A673 (cell line): ENCODE data around the gene NCKAP1. TPM values are rescaled to one million over a fixed set of nuclear protein-coding genes. Genes with fewer than 3 reads are reported as not detected.

ENCODE experiments used
- BruUV-seq: library from RNA; stranded (reverse); fragments of 400-500 nt; replicated peaks from 2 replicates; lab custom pipeline; 2021; lab: Mats Ljungman, UMichigan
- CTCF ChIA-PET: fragments of 300-600 bp; sonication (Branson Sonifier 250); formaldehyde crosslinking; loops from one replicate; lab custom pipeline; 2022; ENCODE audit warnings: antibody characterized with exemption; lab: Charles Lee
- POLR2A ChIA-PET: fragments of 300-600 bp; sonication (Branson Sonifier 250); formaldehyde crosslinking; loops from one replicate; lab custom pipeline; 2022; ENCODE audit warnings: antibody characterized with exemption; ENCODE audit not compliant: low non-redundant PET; lab: Charles Lee
- DNase-seq: peaks from one replicate; pipeline ENCODE4 v3.0.0-alpha.2; 2015; ENCODE audit warnings: low spot score
- H3K27ac ChIP-seq: fragments of 200-600 bp; sonication (generic); 2 replicates; pipeline ENCODE4 v1.5.1; 2016; ENCODE audit warnings: mixed run types, low read depth, mild to moderate bottlenecking, mixed read lengths, antibody characterized with exemption, low read length; ENCODE audit not compliant: poor library complexity, severe bottlenecking
- H3K27me3 ChIP-seq: fragments of 200-600 bp; sonication (generic); replicated peaks from 2 replicates; pipeline ENCODE4 v1.6.1; 2017; ENCODE audit warnings: mixed run types, low read depth, mild to moderate bottlenecking, mixed read lengths, antibody characterized with exemption, low read length; ENCODE audit not compliant: insufficient read depth, poor library complexity
- H3K36me3 ChIP-seq: fragments of 200-600 bp; sonication (generic); 2 replicates; pipeline ENCODE4 v1.6.1; 2016; ENCODE audit warnings: mixed run types, mild to moderate bottlenecking, mixed read lengths, antibody characterized with exemption, low read length; ENCODE audit not compliant: insufficient read depth, poor library complexity, severe bottlenecking
- H3K4me1 ChIP-seq: fragments of 200-600 bp; sonication (generic); 2 replicates; pipeline ENCODE4 v1.6.1; 2017; ENCODE audit warnings: mixed run types, mild to moderate bottlenecking, mixed read lengths, antibody characterized with exemption, low read length; ENCODE audit not compliant: insufficient read depth, poor library complexity, severe bottlenecking
- H3K4me3 ChIP-seq: fragments of 200-600 bp; sonication (generic); 2 replicates; pipeline ENCODE4 v1.5.1; 2016; ENCODE audit warnings: low read depth, mixed run types, mild to moderate bottlenecking, mixed read lengths, low read length; ENCODE audit not compliant: poor library complexity, severe bottlenecking
- H3K9me3 ChIP-seq: fragments of 200-600 bp; sonication (generic); 2 replicates; pipeline ENCODE4 v1.6.1; 2016; ENCODE audit warnings: mixed run types, low read depth, mild to moderate bottlenecking, mixed read lengths, antibody characterized with exemption, low read length; ENCODE audit not compliant: poor library complexity, severe bottlenecking
- EZH2 ChIP-seq: fragments of 200-600 bp; sonication (generic); IDR thresholded peaks from 2 replicates; pipeline ENCODE4 v1.6.1; 2017; ENCODE audit warnings: borderline replicate concordance, low read depth, mild to moderate bottlenecking, mixed read lengths, antibody characterized with exemption, low read length; ENCODE audit not compliant: poor library complexity, severe bottlenecking
- intact Hi-C: fragments of 100-400 bp; cut with micrococcal nuclease; formaldehyde crosslinking; loops from one replicate; pipeline ENCODE4 v1.10.0; 2022; ENCODE audit not compliant: unreplicated experiment
- total RNA-seq: library from RNA; stranded (reverse); gene quantifications from 2 replicates; pipeline ENCODE4 v1.2.3, GENCODE V29; 2021
- TF ChIP-seq, protein P1 (sequence below): fragments of 300-800, 200-600 bp; sonication (generic); conservative IDR thresholded peaks from 2 replicates; pipeline ENCODE4 v1.5.1; 2017; ENCODE audit warnings: low read depth, mild to moderate bottlenecking, antibody characterized with exemption, low read length, moderate library complexity, mixed read lengths

NCKAP1 gene
- total RNA-seq, 1 experiment from 2014 or later = 153 TPM

DNA sequence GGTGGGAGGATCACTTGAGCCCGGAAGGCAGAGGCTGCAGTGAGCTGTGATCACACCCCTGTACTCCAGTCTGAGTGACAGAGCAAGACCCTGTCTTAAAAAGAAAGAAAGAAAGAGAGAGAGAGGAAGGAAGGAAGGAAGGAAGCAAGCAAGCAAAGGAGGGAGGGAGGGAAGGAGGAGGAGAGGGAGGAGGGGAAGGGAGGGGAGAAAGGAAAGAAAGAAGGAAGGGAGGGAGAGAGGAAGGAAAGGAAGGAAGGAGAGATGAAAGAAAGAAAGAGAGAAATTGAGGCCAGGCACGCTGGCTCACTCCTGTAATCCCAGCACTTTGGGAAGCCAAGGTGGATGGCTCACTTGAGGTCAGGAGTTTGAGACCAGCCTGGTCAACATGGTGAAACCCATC, 2.3 kb upstream of the NCKAP1 start:
- DNase-seq = no peak
- TF ChIP-seq, protein P1, sequence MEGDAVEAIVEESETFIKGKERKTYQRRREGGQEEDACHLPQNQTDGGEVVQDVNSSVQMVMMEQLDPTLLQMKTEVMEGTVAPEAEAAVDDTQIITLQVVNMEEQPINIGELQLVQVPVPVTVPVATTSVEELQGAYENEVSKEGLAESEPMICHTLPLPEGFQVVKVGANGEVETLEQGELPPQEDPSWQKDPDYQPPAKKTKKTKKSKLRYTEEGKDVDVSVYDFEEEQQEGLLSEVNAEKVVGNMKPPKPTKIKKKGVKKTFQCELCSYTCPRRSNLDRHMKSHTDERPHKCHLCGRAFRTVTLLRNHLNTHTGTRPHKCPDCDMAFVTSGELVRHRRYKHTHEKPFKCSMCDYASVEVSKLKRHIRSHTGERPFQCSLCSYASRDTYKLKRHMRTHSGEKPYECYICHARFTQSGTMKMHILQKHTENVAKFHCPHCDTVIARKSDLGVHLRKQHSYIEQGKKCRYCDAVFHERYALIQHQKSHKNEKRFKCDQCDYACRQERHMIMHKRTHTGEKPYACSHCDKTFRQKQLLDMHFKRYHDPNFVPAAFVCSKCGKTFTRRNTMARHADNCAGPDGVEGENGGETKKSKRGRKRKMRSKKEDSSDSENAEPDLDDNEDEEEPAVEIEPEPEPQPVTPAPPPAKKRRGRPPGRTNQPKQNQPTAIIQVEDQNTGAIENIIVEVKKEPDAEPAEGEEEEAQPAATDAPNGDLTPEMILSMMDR = no peak
- TF ChIP-seq EZH2 = no peak
- H3K27me3 ChIP-seq = no peaks in the 10 kb centered on the region
- BruUV-seq = no TSS peak
- H3K4me1 ChIP-seq = peaks cover 2% of the 10 kb centered on the region
- intact Hi-C loops = no loop called here
- no peak overlapping the region for H3K4me3 ChIP-seq
- no peaks in the 10 kb centered on the region for H3K36me3 ChIP-seq
- H3K27ac ChIP-seq = no peak overlapping the region
- ChIA-PET POLR2A (no interaction called here), CTCF (no interaction called here)
- H3K9me3 ChIP-seq = no peaks in the 10 kb centered on the region

DNA sequence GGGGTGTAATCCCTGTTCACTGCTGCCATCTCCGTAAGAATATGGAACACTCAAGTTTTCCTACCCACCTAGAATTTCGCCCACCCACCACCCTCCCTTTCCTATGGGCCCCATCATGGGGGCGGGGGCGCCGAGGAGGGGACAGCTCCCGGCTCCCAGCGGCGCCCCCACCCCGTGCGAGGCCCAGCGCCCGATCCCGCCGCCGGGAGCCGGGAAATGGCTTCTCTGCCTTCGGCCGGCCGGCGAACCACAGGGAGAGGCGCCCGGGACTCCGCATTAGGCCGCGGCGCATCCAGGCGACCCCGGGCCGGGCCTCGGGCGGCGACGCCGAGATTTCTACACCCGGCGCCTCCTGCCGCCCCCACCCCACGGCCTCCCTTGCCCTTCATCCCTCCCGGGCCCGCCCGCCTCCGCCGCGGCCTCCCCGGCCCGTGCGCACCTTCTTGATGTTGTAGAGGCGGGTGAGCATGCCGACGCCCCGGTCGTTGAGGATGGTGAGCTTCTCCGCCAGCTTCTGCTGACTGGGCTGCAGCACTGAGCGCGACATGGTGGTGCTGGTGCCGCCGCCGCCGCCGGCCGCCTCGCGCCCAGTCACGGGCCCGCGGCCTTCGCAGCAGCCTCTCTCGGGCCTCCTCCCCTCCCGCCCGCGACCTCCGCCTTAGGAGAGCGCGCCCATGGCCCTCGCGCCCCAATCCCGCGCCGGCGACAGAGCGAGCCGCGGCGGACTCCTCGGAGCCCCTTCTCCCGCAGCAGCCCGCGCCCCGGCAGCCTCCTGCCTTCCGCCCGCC, 510 bp downstream of the NCKAP1 start:
- peak; percentile 75 for DNase-seq
- H3K27ac ChIP-seq = peak overlapping the region; percentile 94
- no peaks in the 10 kb centered on the region for H3K9me3 ChIP-seq
- ChIA-PET CTCF (no interaction called here), POLR2A (interaction anchor here (0.6 kb wide), 1 partner anchor 32 kb away, joined by 5 read pairs; no protein-coding TSS in a partner anchor)
- no peaks in the 10 kb centered on the region for H3K27me3 ChIP-seq
- no TSS peak for BruUV-seq
- TF ChIP-seq, protein P1 = 0 out of 2 replicates have a peak, but pooled peaks have one; percentile 9
- TF ChIP-seq EZH2 = no peak
- peaks cover 29% of the 10 kb centered on the region for H3K4me1 ChIP-seq
- no peaks in the 10 kb centered on the region for H3K36me3 ChIP-seq
- intact Hi-C loops = loop anchor here (1.0 to 5.0 kb wide), 2 partner anchors 27 to 85 kb away; partner anchors contain the start of gene NUP35
- H3K4me3 ChIP-seq = peak overlapping the region; percentile 74

DNA sequence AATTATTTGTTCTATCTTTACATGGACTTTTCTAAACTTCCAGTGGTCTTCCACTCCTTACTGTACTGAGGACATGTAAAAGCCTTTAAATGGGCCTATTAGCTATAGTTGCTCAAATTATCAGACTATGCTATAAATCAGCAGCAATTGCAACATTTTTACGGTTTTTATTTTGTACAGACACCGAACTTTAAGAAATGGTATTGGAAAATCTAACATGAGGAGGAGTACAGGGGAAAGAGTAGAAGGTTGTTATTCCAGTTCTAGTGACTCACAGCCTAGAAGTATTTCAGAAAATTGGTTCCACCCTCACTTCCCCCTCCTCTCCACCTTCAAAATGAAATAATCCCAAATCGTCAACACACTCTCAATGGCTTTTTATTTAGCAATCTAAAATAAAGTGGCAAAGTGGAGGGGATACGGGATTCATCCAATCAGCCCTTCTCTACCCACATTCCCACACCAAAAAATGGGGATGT, 1.1 kb downstream of the NCKAP1 start:
- Histone ChIP-seq H3K4me1 (peaks cover 36% of the 10 kb centered on the region), H3K36me3 (no peaks in the 10 kb centered on the region), H3K9me3 (no peaks in the 10 kb centered on the region), H3K27ac (peak overlapping the region; percentile 94), H3K4me3 (peak overlapping the region; percentile 74), H3K27me3 (no peaks in the 10 kb centered on the region)
- TF ChIP-seq, protein P1 = no peak
- no peak for TF ChIP-seq EZH2
- POLR2A ChIA-PET = no interaction called here
- TSS peak; percentile 49 for BruUV-seq
- CTCF ChIA-PET = no interaction called here
- intact Hi-C loops = loop anchor here (1.0 to 5.0 kb wide), 2 partner anchors 27 to 85 kb away; partner anchors contain the start of gene NUP35
- DNase-seq = no peak
